Choroid plexus epithelial cell (primary cell): Measurements from ENCODE around the gene KIF18B.

Source experiments
- DNase-seq: peaks from one replicate; pipeline ENCODE4 v3.0.0-alpha.2; 2010; ENCODE audit warnings: low read depth
- H3K4me3 ChIP-seq: 2 replicates; pipeline ENCODE4 v1.5.1; 2011; ENCODE audit warnings: low read depth, mild to moderate bottlenecking, control low read depth, low read length, moderate library complexity
- CTCF ChIP-seq: conservative IDR thresholded peaks from 2 replicates; pipeline ENCODE4 v1.5.1; 2011; ENCODE audit warnings: low read depth, mild to moderate bottlenecking, control low read depth, inconsistent platforms, low read length, moderate library complexity

The KIF18B gene

GRCh38 chr17:44977814-44978550 is 30.4 kb upstream of the KIF18B start:
- H3K4me3 ChIP-seq = no peak overlapping the region
- TF ChIP-seq CTCF = no peak
- no peak for DNase-seq

DNA sequence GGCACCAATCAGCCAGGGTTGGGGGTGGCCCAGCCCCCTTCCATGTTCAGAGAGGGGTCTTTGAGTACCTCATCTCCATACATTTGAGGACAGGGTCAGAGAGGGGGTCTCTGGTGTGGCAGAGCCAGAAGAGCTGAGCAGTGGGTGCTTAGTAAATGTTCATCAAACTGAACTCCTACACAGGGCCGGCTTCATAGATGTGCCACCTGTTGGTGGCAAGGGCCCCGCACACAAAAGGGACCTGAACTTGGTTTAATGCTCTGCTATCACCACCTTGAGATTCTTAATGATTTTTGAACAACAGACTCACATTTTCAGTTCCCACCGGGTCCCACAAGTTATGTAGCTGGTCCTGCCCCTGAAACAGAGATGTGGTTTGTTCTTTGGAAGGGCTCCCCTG is 29.5 kb upstream of the KIF18B start:
- no peak overlapping the region for H3K4me3 ChIP-seq
- DNase-seq = no peak
- TF ChIP-seq CTCF = no peak

GRCh38 chr17:44976206-44976605 is 28.6 kb upstream of the KIF18B start:
- no peak for TF ChIP-seq CTCF
- no peak for DNase-seq
- H3K4me3 ChIP-seq = no peak overlapping the region

GRCh38 chr17:44972953-44973352 is 25.4 kb upstream of the KIF18B start:
- no peak for DNase-seq
- no peak for TF ChIP-seq CTCF

DNA sequence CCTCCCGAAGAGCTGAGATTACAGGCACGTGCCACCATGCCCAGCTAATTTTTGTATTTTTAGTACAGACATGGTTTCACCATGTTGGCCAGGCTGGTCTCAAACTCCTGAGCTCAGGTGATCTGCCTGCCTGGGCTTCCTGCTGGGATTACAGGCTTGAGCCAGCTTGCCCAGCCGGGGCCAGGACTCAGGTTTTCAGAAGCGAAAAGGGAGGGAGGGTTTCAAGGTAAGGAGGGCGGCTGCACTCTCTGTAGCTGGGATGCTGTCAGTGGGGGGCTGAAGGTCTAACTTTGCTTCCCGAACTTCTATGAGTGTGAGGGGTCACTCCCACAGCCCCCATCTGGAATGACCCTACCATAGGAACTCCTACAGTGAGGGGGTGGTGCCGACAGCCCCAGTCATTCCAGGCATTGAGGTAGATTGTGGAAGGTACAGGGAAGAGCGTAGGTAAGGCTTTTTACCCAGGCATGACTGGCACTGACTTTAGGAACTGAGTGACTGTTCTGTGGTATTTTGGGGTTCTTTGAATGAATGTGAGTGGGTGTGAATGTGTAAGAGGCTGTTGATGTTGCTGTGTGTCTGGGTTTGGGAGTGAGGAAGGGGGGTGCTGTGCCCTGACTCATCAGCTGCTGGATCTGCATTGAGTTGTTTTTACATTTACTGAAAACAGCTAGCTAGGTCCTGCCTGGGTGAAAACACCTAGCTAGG is 24.4 kb upstream of the KIF18B start:
- TF ChIP-seq CTCF = no peak
- DNase-seq = peak; percentile 52
- no peak overlapping the region for H3K4me3 ChIP-seq

More at GRCh38 chr17:44972953-44973352, 25.4 kb upstream of the KIF18B start:
- no peak overlapping the region for H3K4me3 ChIP-seq

DNA sequence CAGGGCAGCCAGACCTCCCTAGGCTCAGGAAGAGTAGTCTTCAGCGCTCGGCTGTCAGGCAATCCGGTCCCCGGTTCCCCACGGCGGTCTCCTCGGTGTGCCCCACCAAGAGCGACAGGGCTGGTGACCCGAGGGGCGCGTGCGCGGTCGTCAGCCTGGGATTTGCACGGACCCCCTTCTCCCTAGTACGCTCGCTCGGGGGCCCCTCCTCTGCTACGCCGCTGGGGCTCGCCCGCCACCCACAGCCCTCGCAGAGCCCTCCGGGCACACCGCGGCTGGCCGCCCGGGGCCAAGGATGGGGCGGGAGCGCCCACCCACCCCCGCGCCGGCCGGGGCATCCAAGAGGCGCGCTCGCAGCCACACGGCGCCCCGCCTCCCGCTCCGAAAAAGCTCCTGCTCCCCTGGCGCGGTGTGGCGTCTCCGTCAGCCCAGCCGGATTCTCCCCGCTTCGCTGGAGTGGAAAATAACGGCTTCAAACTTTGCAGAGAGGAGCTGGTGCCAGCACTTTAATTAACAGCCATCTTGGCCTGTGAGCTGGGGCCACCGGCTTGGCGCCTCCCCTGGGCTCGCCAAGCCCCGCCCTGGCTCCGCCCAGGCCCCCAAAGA is 22.7 kb upstream of the KIF18B start:
- TF ChIP-seq CTCF = no peak
- peak; percentile 38 for DNase-seq

More for the DNA sequence above, 22.7 kb upstream of the KIF18B start:
- peak overlapping the region; percentile 55 for H3K4me3 ChIP-seq
